HCT116 (cell line): ENCODE measurements around the gene EBI3. TPM values are rescaled to one million over a fixed set of nuclear protein-coding genes. Genes with fewer than 3 reads are reported as not detected.

Source experiments
- ATAC-seq: fragments of 200-7000 bp; cut with Tn5 transposase; 2 replicates; pipeline ENCODE4 v1.9.1; 2020; ENCODE audit warnings: mild to moderate bottlenecking, moderate library complexity
- BruUV-seq: library from RNA; stranded (reverse); fragments of 400-500 nt; replicated peaks from 2 replicates; lab custom pipeline; 2021; lab: Mats Ljungman, UMichigan
- CTCF ChIA-PET: fragments of 300-600 bp; sonication (Branson Sonifier 250); formaldehyde crosslinking; loops from one replicate; lab custom pipeline; 2021; ENCODE audit warnings: antibody characterized with exemption; lab: Charles Lee
- POLR2A ChIA-PET: fragments of 300-600, 350-600 bp; sonication (Branson Sonifier 250); formaldehyde crosslinking; loops from one replicate; lab custom pipeline; 2021; ENCODE audit warnings: antibody characterized with exemption; lab: Charles Lee
- RAD21 ChIA-PET, 2 experiments: fragments of 300-600 bp; sonication (Branson Sonifier 250); formaldehyde crosslinking; loops; one replicate each; lab custom pipeline; 2023; ENCODE audit warnings: low total read pairs in 2 of 2; ENCODE audit not compliant: uncharacterized antibody in 2 of 2, unreplicated experiment in 2 of 2, low non-redundant PET in 1 of 2; lab: Charles Lee
- DNase-seq: peaks from one replicate; pipeline ENCODE4 v3.0.0-alpha.2; 2010; ENCODE audit warnings: low read depth, low spot score
- H2AFZ ChIP-seq: fragments of 200-600 bp; shearing (Covaris generic), sonication (generic); 2 replicates; pipeline ENCODE4 v1.6.1; 2017; ENCODE audit warnings: low read depth, mixed run types, mixed read lengths, antibody characterized with exemption, low read length; ENCODE audit not compliant: poor library complexity, severe bottlenecking
- H3K27ac ChIP-seq: 2 replicates; pipeline ENCODE4 v1.5.1; 2012; ENCODE audit warnings: low read depth, low read length
- H3K27me3 ChIP-seq: fragments of 200-600 bp; sonication (generic); 2 replicates; pipeline ENCODE4 v1.6.1; 2016; ENCODE audit warnings: mixed run types, low read length, mixed read lengths; ENCODE audit not compliant: insufficient read depth
- H3K36me3 ChIP-seq, 2 experiments: fragments of 200-500 bp in 1 of 2; fragments of 200-600 bp in 1 of 2; sonication (Bioruptor generic) in 1 of 2; sonication (generic) in 1 of 2; 2 replicates each; pipeline versions ENCODE4 v1.5.1 to v1.6.1; 2014 to 2016; ENCODE audit warnings: low read length in 2 of 2, inconsistent platforms in 1 of 2, mixed read lengths in 1 of 2, mixed run types in 1 of 2; ENCODE audit not compliant: insufficient read depth in 2 of 2, control insufficient read depth in 1 of 2
- H3K4me1 ChIP-seq, 2 experiments: fragments of 200-600 bp in 1 of 2; sonication (generic) in 1 of 2; 2 replicates each; pipeline versions ENCODE4 v1.5.1 to v1.6.1; 2012 to 2017; ENCODE audit warnings: low read length in 2 of 2, inconsistent platforms in 1 of 2, mild to moderate bottlenecking in 1 of 2, mixed read lengths in 1 of 2, mixed run types in 1 of 2, moderate library complexity in 1 of 2; ENCODE audit not compliant: insufficient read depth in 2 of 2, control insufficient read depth in 1 of 2
- H3K4me2 ChIP-seq: fragments of 200-600 bp; sonication (generic); 2 replicates; pipeline ENCODE4 v1.6.1; 2017; ENCODE audit warnings: mixed run types, low read length, mixed read lengths
- H3K4me3 ChIP-seq, 2 experiments: fragments of 200-600 bp in 1 of 2; sonication (generic) in 1 of 2; replicated peaks in 1 of 2; 2 replicates each; pipeline ENCODE4 v1.5.1; 2011 to 2016; ENCODE audit warnings: low read length in 2 of 2, control low read depth in 1 of 2, low read depth in 1 of 2, mild to moderate bottlenecking in 1 of 2, mixed read lengths in 1 of 2, mixed run types in 1 of 2
- H3K79me2 ChIP-seq: fragments of 200-600 bp; sonication (generic); 2 replicates; pipeline ENCODE4 v1.6.1; 2017; ENCODE audit warnings: mild to moderate bottlenecking, mixed run types, low read length, moderate library complexity, mixed read lengths; ENCODE audit not compliant: insufficient read depth
- H3K9ac ChIP-seq: fragments of 200-600 bp; sonication (generic); 2 replicates; pipeline ENCODE4 v1.6.1; 2016; ENCODE audit warnings: low read length, mixed read lengths
- H3K9me2 ChIP-seq: fragments of 200-600 bp; sonication (generic), shearing (Covaris generic); 2 replicates; pipeline ENCODE4 v1.6.1; 2017; ENCODE audit warnings: mixed run types, mild to moderate bottlenecking, moderate library complexity; ENCODE audit not compliant: insufficient read depth
- H3K9me3 ChIP-seq, 2 experiments: fragments of 200-500 bp in 1 of 2; fragments of 200-600 bp in 1 of 2; sonication (Bioruptor generic) in 1 of 2; sonication (generic) in 1 of 2; 2 replicates each; pipeline ENCODE4 v1.6.1; 2014 to 2017; ENCODE audit warnings: low read length in 2 of 2, mixed read lengths in 2 of 2, inconsistent platforms in 1 of 2, low read depth in 1 of 2, mild to moderate bottlenecking in 1 of 2, mixed run types in 1 of 2, moderate library complexity in 1 of 2; ENCODE audit not compliant: control insufficient read depth in 1 of 2, insufficient read depth in 1 of 2
- H4K20me1 ChIP-seq: fragments of 200-600 bp; sonication (generic), shearing (Covaris generic); 2 replicates; pipeline ENCODE4 v1.6.1; 2017; ENCODE audit warnings: mixed run types, mild to moderate bottlenecking, moderate library complexity; ENCODE audit not compliant: insufficient read depth
- ATF3 ChIP-seq: IDR thresholded peaks from 2 replicates; pipeline ENCODE4 v1.6.1; 2012
- CBX3 ChIP-seq: IDR thresholded peaks from 2 replicates; pipeline ENCODE4 v1.6.1; 2012; ENCODE audit warnings: low read depth
- CTCF ChIP-seq, 3 experiments: fragments of 200-600 bp in 1 of 3; sonication (generic) in 1 of 3; IDR thresholded peaks in 2 of 3; conservative IDR thresholded peaks in 1 of 3; 2 replicates each; pipeline ENCODE4 v1.5.1; 2012 to 2017; ENCODE audit warnings: low read depth in 2 of 3, low read length in 2 of 3, antibody characterized with exemption in 1 of 3, borderline replicate concordance in 1 of 3, control low read depth in 1 of 3, mild to moderate bottlenecking in 1 of 3, mixed read lengths in 1 of 3, mixed run types in 1 of 3, moderate library complexity in 1 of 3; ENCODE audit not compliant: insufficient read depth in 1 of 3
- EGR1 ChIP-seq: IDR thresholded peaks from 2 replicates; pipeline ENCODE4 v1.6.1; 2012; ENCODE audit warnings: low read depth
- ELF1 ChIP-seq: IDR thresholded peaks from 2 replicates; pipeline ENCODE4 v1.6.1; 2012; ENCODE audit warnings: low read depth, borderline replicate concordance
- EZH2phosphoT487 ChIP-seq: fragments of 200-600 bp; IDR thresholded peaks from 2 replicates; pipeline ENCODE4 v1.6.1; 2018; ENCODE audit warnings: antibody characterized with exemption, borderline replicate concordance
- FOSL1 ChIP-seq: IDR thresholded peaks from 2 replicates; pipeline ENCODE4 v1.6.1; 2012; ENCODE audit warnings: low read depth
- JUND ChIP-seq: IDR thresholded peaks from 2 replicates; pipeline ENCODE4 v1.6.1; 2012
- POLR2AphosphoS5 ChIP-seq: IDR thresholded peaks from 2 replicates; pipeline ENCODE4 v1.6.1; 2011; ENCODE audit warnings: mild to moderate bottlenecking, low read depth, low read length, moderate library complexity
- RAD21 ChIP-seq: IDR thresholded peaks from 2 replicates; pipeline ENCODE4 v1.6.1; 2012; ENCODE audit warnings: low read depth, mild to moderate bottlenecking
- REST ChIP-seq: IDR thresholded peaks from 2 replicates; pipeline ENCODE4 v1.6.1; 2012; ENCODE audit warnings: low read depth
- SIN3A ChIP-seq: IDR thresholded peaks from 2 replicates; pipeline ENCODE4 v1.6.1; 2012; ENCODE audit warnings: low read depth
- SP1 ChIP-seq: IDR thresholded peaks from 2 replicates; pipeline ENCODE4 v1.6.1; 2012; ENCODE audit warnings: low read depth
- SRF ChIP-seq: IDR thresholded peaks from 2 replicates; pipeline ENCODE4 v1.6.1; 2012; ENCODE audit warnings: low read depth
- YY1 ChIP-seq: IDR thresholded peaks from 2 replicates; pipeline ENCODE4 v1.6.1; 2011; ENCODE audit warnings: low read length, low read depth, moderate library complexity, mild to moderate bottlenecking; ENCODE audit not compliant: insufficient replicate concordance; ENCODE audit errors: extremely low read depth
- ZBTB33 ChIP-seq: IDR thresholded peaks from 2 replicates; pipeline ENCODE4 v1.6.1; 2011; ENCODE audit warnings: mild to moderate bottlenecking, low read length, moderate library complexity; ENCODE audit not compliant: insufficient replicate concordance; ENCODE audit errors: extremely low read depth
- ZFX ChIP-seq: fragments of 450-650 bp; IDR thresholded peaks from 2 replicates; pipeline ENCODE4 v1.6.1; 2017
- ZNF274 ChIP-seq: fragments of 200-500 bp; sonication (Bioruptor generic); IDR thresholded peaks from 2 replicates; pipeline ENCODE4 v1.6.1; 2014; ENCODE audit warnings: mild to moderate bottlenecking, low read depth, low read length, inconsistent platforms
- intact Hi-C: fragments of 100-400 bp; cut with micrococcal nuclease; formaldehyde crosslinking; loops from 2 replicates; pipeline ENCODE4 v1.10.0; 2022
- total RNA-seq: library from RNA; stranded (reverse); gene quantifications from one replicate; pipeline ENCODE4 v1.2.1, GENCODE V29; 2021; ENCODE audit not compliant: unreplicated experiment
- TF ChIP-seq, protein P1 (sequence below): IDR thresholded peaks from 2 replicates; pipeline ENCODE4 v1.6.1; 2012

The EBI3 gene
- total RNA-seq, 1 experiment from 2014 or later = 1.2 TPM

DNA sequence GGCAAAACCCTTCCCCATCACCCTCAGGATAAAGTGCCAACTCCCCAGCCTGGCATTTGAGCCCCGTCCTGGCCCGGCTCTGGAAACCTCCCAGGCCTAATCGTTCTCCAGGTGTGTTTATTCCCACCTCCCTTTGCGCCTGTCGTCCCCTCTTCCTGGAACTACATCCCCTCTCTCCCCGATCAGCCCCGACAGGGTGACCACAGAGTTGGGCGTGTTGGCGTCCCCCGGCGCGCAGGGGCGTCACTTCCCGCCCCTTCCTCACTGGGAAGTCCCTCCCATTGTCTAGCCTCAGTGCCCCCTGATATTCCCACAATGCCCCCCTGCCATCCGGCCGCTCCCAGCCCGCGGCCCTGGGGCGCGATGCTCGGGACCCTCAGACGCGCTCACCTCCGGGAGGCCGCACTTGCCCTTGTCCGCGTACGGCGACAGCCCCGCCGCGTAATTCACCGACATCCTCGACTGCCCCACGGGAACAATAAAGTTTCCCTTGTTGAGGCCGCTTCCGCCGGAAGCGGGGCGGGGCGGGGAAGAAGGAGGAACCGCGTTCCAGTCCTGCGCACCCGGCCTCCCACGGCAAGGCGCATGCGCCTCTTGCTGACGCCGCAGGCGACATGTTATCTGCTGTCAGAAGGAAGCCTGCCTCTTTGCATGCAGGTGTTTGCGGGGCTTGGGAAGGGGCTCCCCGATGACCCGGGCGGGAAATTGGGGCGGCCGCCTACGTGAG lies 47.1 kb upstream of the EBI3 start, which contains the start of the genes ANKRD24 and SIRT6:
TSS of gene ANKRD24 (plus strand) at position 606 of the 727 bp plus-strand sequence. CDS start 3,737 bp downstream, outside the sequence.
TSS of gene SIRT6 (minus strand) at position 480 of the 727 bp plus-strand sequence. CDS start at position 456, 24 bp downstream.
- Histone ChIP-seq H3K9ac (peak within 1 kb of the TSS; percentile 88), H3K27ac (peak within 1 kb of the TSS; percentile 77), H3K9me3 (no peaks in the 10 kb centered on the region), H2AFZ (no peak within 1 kb of the TSS), H3K36me3 (no peaks in the 10 kb centered on the region), H4K20me1 (no peaks in the 10 kb centered on the region), H3K4me2 (peak within 1 kb of the TSS; percentile 94), H3K79me2 (peaks cover 15% of the 10 kb centered on the region), H3K4me3 (peak within 1 kb of the TSS; percentile 80 to 98), H3K9me2 (no peaks in the 10 kb centered on the region), H3K4me1 (peaks cover 10 to 29% of the 10 kb centered on the region in 2 experiments), H3K27me3 (no peaks in the 10 kb centered on the region)
- ChIA-PET POLR2A (no interaction called here), CTCF (no interaction called here), RAD21 (no interaction called here)
- ATAC-seq = peak; percentile 76
- intact Hi-C loops = loop anchor here (5.0 kb wide), 1 partner anchor 115 kb away; the partner anchor contains the start of gene ZBTB7A
- DNase-seq = peak; percentile 89
- TSS peak; percentile 37 for BruUV-seq
- TF ChIP-seq, protein P1, sequence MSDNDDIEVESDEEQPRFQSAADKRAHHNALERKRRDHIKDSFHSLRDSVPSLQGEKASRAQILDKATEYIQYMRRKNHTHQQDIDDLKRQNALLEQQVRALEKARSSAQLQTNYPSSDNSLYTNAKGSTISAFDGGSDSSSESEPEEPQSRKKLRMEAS = peak; percentile 78
- TF ChIP-seq EZH2phosphoT487 (no peak), CTCF (IDR thresholded peaks at IDR 0.05 in 2 of 3, conservative IDR thresholded peaks at IDR 0.05 in 1 of 3; ENCODE audit: borderline replicate concordance in 1 of 3, insufficient read depth in 1 of 3, low read depth in 2 of 3, low read length in 2 of 3) (no peak), ZNF274 (no peak), JUND (no peak), FOSL1 (no peak), ZBTB33 (no peak), EGR1 (no peak), ZFX (peak; percentile 68; the same call in 1 of the 2 replicates), CBX3 (no peak), ELF1 (no peak; the same call in 1 of the 2 replicates), REST (no peak), YY1 (peak; percentile 90), SIN3A (peak; percentile 39; the same call in 1 of the 2 replicates), POLR2AphosphoS5 (peak; percentile 80), ATF3 (no peak), RAD21 (no peak), SP1 (peak; percentile 77), SRF (no peak)
